DND-41 (cell line): Measurements from ENCODE around the gene RETN.

Experiments used
- EZH2 ChIP-seq: IDR thresholded peaks from 3 replicates; pipeline ENCODE4 v1.6.1; 2012; ENCODE audit warnings: borderline replicate concordance, low read depth, mild to moderate bottlenecking, moderate library complexity, low read length, inconsistent platforms; ENCODE audit not compliant: severe bottlenecking
- TF ChIP-seq, protein P1 (sequence below): IDR thresholded peaks from 2 replicates; pipeline ENCODE4 v1.5.1; 2012; ENCODE audit warnings: borderline replicate concordance, low read length, moderate library complexity, mild to moderate bottlenecking; ENCODE audit not compliant: poor library complexity, severe bottlenecking; ENCODE audit errors: extremely low read depth

DNA sequence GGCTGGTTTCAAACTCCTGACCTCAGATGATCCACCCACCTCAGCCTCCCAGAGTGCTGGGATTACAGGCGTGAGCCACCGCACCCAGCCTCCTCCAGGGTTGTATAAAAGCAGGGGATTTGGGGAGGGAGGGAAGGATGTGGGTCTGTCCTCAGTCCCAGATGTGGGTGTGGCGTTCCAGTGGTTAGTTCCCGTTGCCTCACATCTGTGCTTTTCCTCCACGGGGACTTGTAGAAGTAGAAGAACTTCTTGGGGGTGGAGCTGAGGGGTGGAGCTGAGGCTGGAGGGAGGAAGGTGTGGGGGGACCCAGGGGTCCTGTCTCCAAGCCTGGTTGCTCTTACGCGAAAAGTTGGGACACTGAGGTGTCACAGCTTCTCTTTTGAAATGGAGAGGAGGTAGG, 7.5 kb downstream of the RETN start:
- TF ChIP-seq, protein P1, sequence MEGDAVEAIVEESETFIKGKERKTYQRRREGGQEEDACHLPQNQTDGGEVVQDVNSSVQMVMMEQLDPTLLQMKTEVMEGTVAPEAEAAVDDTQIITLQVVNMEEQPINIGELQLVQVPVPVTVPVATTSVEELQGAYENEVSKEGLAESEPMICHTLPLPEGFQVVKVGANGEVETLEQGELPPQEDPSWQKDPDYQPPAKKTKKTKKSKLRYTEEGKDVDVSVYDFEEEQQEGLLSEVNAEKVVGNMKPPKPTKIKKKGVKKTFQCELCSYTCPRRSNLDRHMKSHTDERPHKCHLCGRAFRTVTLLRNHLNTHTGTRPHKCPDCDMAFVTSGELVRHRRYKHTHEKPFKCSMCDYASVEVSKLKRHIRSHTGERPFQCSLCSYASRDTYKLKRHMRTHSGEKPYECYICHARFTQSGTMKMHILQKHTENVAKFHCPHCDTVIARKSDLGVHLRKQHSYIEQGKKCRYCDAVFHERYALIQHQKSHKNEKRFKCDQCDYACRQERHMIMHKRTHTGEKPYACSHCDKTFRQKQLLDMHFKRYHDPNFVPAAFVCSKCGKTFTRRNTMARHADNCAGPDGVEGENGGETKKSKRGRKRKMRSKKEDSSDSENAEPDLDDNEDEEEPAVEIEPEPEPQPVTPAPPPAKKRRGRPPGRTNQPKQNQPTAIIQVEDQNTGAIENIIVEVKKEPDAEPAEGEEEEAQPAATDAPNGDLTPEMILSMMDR: no peak
- no peak for TF ChIP-seq EZH2
